ENCODE results near the gene ATXN7L2. TPM values are rescaled to one million over a fixed set of nuclear protein-coding genes. Genes with fewer than 3 reads are reported as not detected.
A peak's percentile ranks its signal among the peaks of the same experiment; 100 is the strongest.

ATXN7L2 gene
- total and polyA plus RNA-seq, 11 donors: 1.2 to 3.8 (median 2.1) TPM

GRCh38 chr1:109535481-109535880, 51.8 kb downstream of the ATXN7L2 start:
- H3K9me3 ChIP-seq: no peaks in the 10 kb centered on the region
- no peaks in the 10 kb centered on the region for H3K36me3 ChIP-seq
- TF ChIP-seq POLR2A (IDR thresholded peaks at IDR 0.05) (no peak), CTCF (IDR thresholded peaks at IDR 0.05) (no peak)
- H3K4me1 ChIP-seq: peaks cover 0 to 55% (median 24%) of the 10 kb centered on the region in 12 donors
- intact Hi-C loops (cut with DNase I): loop anchor here in 2 of 10 donors (10.0 kb wide), 2 partner anchors 261 to 271 kb away; no protein-coding TSS in a partner anchor
- H3K27ac ChIP-seq: peak overlapping the region; percentile 44 to 92 (median 72)
- H3K27me3 ChIP-seq: no peaks in the 10 kb centered on the region
- ATAC-seq (no peak), DNase-seq (no peak)
- H3K4me3 ChIP-seq: no peak overlapping the region
- 54 to 63% (median 60%) methylated on average over 4 of the region's 4 CpGs for WGBS, 4 donors

- H3K4me3 ChIP-seq: peak overlapping the region in 1 of 12 donors; percentile 1
- intact Hi-C loops (cut with DNase I): loop anchor here in 2 of 10 donors (10.0 kb wide), 2 partner anchors 261 to 271 kb away; no protein-coding TSS in a partner anchor
- ATAC-seq: peak; percentile 78 to 84 (median 80)
- H3K4me1 ChIP-seq: peaks cover 0 to 49% (median 21%) of the 10 kb centered on the region in 12 donors
- TF ChIP-seq POLR2A (IDR thresholded peaks at IDR 0.05) (no peak), CTCF (IDR thresholded peaks at IDR 0.05) (no peak)
- no peaks in the 10 kb centered on the region for H3K9me3 ChIP-seq
- peak overlapping the region in 11 of 12 donors; percentile 50 to 92 (median 74) for H3K27ac ChIP-seq
- 35 to 66% (median 53%) methylated on average over 4 to 5 of the region's 5 CpGs for WGBS, 4 donors
- H3K36me3 ChIP-seq: no peaks in the 10 kb centered on the region
- DNase-seq: peak in 4 of 5 donors; percentile 65 to 78 (median 74)
- H3K27me3 ChIP-seq: no peaks in the 10 kb centered on the region
Measured at GRCh38 chr1:109535971-109536491, 52.3 kb downstream of the ATXN7L2 start.

GRCh38 chr1:109537450-109538178, 53.9 kb downstream of the ATXN7L2 start:
- Histone ChIP-seq H3K27me3 (no peaks in the 10 kb centered on the region), H3K36me3 (no peaks in the 10 kb centered on the region), H3K4me3 (no peak overlapping the region), H3K27ac (peak overlapping the region in 2 of 12 donors; percentile 74 to 90), H3K9me3 (no peaks in the 10 kb centered on the region), H3K4me1 (peaks cover 0 to 35% (median 9%) of the 10 kb centered on the region in 12 donors)
- intact Hi-C loops (cut with DNase I): loop anchor here in 2 of 10 donors (10.0 kb wide), 2 partner anchors 263 to 273 kb away; no protein-coding TSS in a partner anchor
- WGBS, 4 donors: 87 to 93% (median 91%) methylated on average over 8 to 9 of the region's 9 CpGs
- no peak for DNase-seq
- TF ChIP-seq CTCF (IDR thresholded peaks at IDR 0.05): no peak
- TF ChIP-seq POLR2A (IDR thresholded peaks at IDR 0.05): no peak
- ATAC-seq: no peak

Data from heart left ventricle (tissue), 16 donors.